Brain microvascular endothelial cell (primary cell): ENCODE measurements around the gene SLC25A13.

Experiments
- DNase-seq: peaks from one replicate; pipeline ENCODE4 v3.0.0-alpha.2; 2020
- H3K27ac ChIP-seq: fragments of 250-450 bp; sonication (Bioruptor Pico); 2 replicates; pipeline ENCODE4 v1.5.1; 2020; ENCODE audit warnings: mild to moderate bottlenecking, moderate library complexity
- H3K27me3 ChIP-seq: fragments of 250-450 bp; sonication (Bioruptor Pico); replicated peaks from 2 replicates; pipeline ENCODE4 v1.5.1; 2020; ENCODE audit warnings: mild to moderate bottlenecking
- H3K36me3 ChIP-seq: fragments of 250-450 bp; sonication (Bioruptor Pico); replicated peaks from 2 replicates; pipeline ENCODE4 v1.5.1; 2020; ENCODE audit warnings: mild to moderate bottlenecking
- H3K4me3 ChIP-seq: 2 replicates; pipeline ENCODE4 v1.5.1; 2011; ENCODE audit warnings: low read depth, mild to moderate bottlenecking, control low read depth, low read length, moderate library complexity
- in situ Hi-C: cut with HindIII; loops from 2 replicates; pipeline ENCODE4 v1.10.0; 2017; ENCODE audit warnings: low sequenced_read_pairs, low pct_ligation_motif_present
- TF ChIP-seq, protein P1 (sequence below): IDR thresholded peaks from 2 replicates; pipeline ENCODE4 v1.5.1; 2011; ENCODE audit warnings: low read depth, mild to moderate bottlenecking, moderate library complexity, low read length, control low read depth, inconsistent platforms; ENCODE audit errors: missing control alignments

SLC25A13 gene

DNA sequence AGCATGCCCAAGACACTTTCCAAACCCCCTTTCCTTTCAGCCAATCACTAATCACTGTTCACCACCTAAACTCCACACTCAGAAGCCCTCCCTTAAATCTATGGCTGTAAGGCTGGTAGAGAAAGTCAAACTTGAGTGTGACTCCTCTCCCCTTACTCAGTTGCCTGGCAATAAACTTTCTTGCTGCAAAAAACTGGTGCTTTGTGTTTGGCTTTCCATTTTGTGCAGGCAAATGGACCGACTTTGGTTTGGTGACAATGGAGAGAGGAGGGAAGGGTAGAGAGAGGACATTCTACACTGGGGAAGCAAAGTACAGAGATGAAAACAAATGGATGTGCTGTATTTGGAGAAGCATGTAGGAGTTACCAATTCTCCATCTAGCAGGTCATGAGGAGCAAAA is 84.9 kb downstream of the SLC25A13 start:
- in situ Hi-C loops = no loop called here
- TF ChIP-seq, protein P1, sequence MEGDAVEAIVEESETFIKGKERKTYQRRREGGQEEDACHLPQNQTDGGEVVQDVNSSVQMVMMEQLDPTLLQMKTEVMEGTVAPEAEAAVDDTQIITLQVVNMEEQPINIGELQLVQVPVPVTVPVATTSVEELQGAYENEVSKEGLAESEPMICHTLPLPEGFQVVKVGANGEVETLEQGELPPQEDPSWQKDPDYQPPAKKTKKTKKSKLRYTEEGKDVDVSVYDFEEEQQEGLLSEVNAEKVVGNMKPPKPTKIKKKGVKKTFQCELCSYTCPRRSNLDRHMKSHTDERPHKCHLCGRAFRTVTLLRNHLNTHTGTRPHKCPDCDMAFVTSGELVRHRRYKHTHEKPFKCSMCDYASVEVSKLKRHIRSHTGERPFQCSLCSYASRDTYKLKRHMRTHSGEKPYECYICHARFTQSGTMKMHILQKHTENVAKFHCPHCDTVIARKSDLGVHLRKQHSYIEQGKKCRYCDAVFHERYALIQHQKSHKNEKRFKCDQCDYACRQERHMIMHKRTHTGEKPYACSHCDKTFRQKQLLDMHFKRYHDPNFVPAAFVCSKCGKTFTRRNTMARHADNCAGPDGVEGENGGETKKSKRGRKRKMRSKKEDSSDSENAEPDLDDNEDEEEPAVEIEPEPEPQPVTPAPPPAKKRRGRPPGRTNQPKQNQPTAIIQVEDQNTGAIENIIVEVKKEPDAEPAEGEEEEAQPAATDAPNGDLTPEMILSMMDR = no peak

DNA sequence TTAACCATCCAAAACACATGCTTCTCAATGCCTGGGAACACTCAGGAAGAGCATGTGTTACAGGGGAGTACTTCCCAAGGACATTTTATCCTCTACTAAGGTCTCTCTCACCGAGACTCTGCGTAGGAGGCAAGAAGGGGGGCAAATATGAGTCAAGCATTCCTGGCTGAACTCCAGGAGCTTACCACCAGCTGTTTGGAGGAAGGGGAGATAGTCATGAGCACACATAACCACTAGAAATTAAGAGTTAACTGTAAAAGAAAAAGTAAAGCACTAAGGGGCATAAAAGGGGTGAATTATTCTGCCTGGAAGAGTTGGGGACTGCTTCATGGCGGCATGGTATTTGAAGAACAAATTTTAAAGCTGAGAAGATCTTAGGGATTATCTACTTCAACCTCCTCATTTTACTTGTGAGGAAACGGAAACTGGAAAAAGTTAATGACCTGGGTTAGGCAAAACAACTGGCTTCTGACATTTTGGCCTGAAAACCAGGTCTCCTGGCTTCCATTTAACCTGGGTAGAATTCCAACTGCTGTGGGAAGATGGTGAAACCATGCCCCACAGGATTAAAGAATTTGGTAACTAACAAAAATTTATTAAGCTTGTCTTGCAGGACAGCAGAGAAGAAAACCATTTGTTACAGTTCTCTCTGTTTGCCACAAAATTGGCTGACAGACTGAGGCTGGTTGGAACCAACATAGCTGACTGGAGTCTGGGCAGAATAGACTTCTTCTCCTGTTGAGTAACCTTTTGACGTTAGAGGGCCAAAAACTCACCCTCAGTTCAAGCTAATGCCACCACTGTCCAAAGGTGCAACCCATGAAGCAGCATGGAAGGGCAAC is 85.5 kb downstream of the SLC25A13 start:
- TF ChIP-seq, protein P1 = no peak
- DNase-seq = peak; percentile 88
- in situ Hi-C loops = no loop called here
- peak overlapping the region; percentile 26 for H3K27ac ChIP-seq
- no peaks in the 10 kb centered on the region for H3K36me3 ChIP-seq
- H3K4me3 ChIP-seq = no peak overlapping the region
- no peaks in the 10 kb centered on the region for H3K27me3 ChIP-seq

More for the DNA sequence above, 84.9 kb downstream of the SLC25A13 start:
- Histone ChIP-seq H3K27ac (no peak overlapping the region), H3K4me3 (no peak overlapping the region), H3K27me3 (no peaks in the 10 kb centered on the region), H3K36me3 (no peaks in the 10 kb centered on the region)
- DNase-seq = no peak

DNA sequence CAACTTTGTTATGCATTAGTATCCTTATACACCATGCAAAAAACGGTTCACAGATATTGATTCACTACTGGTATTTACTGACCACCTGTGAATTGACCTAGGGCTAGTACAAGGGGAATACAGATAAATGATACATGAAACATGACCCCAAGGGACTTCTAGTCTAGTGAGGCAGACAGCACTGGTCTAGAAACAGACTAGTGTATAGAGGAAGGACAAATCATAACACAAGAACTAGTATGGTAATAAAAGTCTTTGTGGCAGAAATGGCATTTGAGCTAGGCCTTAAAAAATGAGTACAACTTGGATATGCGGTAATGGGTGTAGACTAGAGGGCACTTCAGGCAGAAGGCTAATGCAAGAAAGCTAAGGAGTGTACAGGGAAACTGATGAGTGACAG is 86.6 kb downstream of the SLC25A13 start:
- Histone ChIP-seq H3K27ac (no peak overlapping the region), H3K27me3 (no peaks in the 10 kb centered on the region), H3K4me3 (no peak overlapping the region), H3K36me3 (no peaks in the 10 kb centered on the region)
- DNase-seq = no peak
- in situ Hi-C loops = no loop called here
- TF ChIP-seq, protein P1 = no peak

DNA sequence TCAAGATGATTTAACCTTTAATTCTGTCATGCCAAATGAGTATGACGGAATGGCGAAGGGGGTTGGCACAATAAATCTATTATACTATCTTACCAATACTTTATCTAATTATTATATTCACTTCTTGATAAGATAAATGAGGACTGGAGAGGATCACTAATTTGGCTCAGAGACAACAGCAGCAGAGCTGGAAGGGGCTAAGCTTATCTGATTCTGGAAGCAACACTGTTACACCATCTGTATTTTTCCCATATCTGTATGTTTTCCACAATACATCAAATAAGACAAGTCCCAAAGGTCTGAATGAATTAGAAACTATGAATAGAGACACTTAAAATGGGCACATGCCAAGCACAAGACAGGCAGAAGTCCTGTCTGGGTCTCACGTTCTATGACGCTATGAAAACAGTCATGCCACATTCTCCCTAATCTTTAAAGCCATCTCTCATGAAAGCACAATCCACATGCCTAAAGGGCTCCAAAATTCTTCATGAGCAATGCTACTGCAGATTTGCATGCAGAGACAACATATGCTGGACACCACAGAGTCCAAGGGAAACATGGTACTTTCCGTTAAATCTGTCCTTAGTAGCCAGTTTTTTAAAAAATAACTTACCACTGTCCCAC is 88.3 kb downstream of the SLC25A13 start:
- Histone ChIP-seq H3K4me3 (no peak overlapping the region), H3K36me3 (no peaks in the 10 kb centered on the region), H3K27ac (no peak overlapping the region), H3K27me3 (no peaks in the 10 kb centered on the region)
- DNase-seq = no peak
- in situ Hi-C loops = no loop called here
- TF ChIP-seq, protein P1 = no peak

DNA sequence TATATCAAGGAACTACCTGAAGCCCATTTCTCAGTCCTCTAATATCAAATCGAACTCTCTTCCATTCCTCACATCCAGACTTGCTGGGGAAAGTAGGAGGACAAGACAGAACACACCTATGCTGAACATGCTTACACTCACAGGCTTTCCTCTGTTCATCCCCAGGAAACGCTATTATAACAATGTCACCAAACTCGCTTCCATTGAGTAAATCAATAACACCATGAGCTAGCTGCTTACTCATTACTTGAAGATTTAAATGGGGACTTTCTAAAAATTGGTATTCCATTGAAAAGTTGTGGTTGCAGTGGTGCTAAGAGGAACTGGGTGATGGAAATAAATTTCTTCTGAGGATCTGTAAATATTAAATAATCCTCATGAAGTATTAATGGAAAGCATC is 88.8 kb downstream of the SLC25A13 start:
- Histone ChIP-seq H3K36me3 (no peaks in the 10 kb centered on the region), H3K4me3 (no peak overlapping the region), H3K27ac (no peak overlapping the region), H3K27me3 (no peaks in the 10 kb centered on the region)
- no peak for DNase-seq
- in situ Hi-C loops = no loop called here
- TF ChIP-seq, protein P1 = no peak
